ENCODE measurements around the gene AGAP2. TPM values are rescaled to one million over a fixed set of nuclear protein-coding genes. Genes with fewer than 3 reads are reported as not detected.

Gene AGAP2
- total RNA-seq, 1 experiment from 2014 or later, result 2.0 TPM

DNA sequence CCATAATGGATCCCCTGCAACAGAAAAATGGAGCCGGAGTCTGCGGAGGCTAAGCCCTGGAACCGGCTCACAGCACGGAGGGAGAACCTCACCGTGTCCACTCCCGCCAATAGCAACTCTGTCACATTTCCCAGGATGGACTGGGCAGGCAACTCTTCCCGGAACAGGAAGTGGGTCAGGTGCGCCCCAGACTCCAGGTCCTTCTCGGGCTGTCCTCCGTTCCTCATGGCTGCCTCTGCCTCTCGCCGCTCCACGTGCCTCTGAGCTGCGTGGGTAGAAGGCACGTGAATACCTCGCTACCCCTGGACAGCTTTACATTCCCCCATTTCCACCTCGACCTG is 26.1 kb upstream of the AGAP2 start:
- TF ChIP-seq RORB (CRISPR knock-in tag; IDR thresholded peaks at IDR 0.05), result no peak
- TF ChIP-seq TCF7 (CRISPR knock-in tag; IDR thresholded peaks at IDR 0.05; ENCODE audit: low read depth), result no peak
- TF ChIP-seq MAX (CRISPR knock-in tag; IDR thresholded peaks at IDR 0.05), result peak; percentile 88
- TF ChIP-seq SP1 (CRISPR knock-in tag; conservative IDR thresholded peaks at IDR 0.05), result peak; percentile 15; the same call in 1 of the 2 replicates
- no peak for TF ChIP-seq MXD4 (CRISPR knock-in tag; IDR thresholded peaks at IDR 0.05; ENCODE audit: borderline replicate concordance)
- TF ChIP-seq, protein P1, sequence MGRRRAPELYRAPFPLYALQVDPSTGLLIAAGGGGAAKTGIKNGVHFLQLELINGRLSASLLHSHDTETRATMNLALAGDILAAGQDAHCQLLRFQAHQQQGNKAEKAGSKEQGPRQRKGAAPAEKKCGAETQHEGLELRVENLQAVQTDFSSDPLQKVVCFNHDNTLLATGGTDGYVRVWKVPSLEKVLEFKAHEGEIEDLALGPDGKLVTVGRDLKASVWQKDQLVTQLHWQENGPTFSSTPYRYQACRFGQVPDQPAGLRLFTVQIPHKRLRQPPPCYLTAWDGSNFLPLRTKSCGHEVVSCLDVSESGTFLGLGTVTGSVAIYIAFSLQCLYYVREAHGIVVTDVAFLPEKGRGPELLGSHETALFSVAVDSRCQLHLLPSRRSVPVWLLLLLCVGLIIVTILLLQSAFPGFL (CRISPR knock-in tag; IDR thresholded peaks at IDR 0.05; ENCODE audit: borderline replicate concordance), result no peak
- TF ChIP-seq USF1 (CRISPR knock-in tag; IDR thresholded peaks at IDR 0.05), result peak; percentile 71; the same call in 1 of the 2 replicates
- 0 out of 2 replicates have a peak, but pooled peaks have one; percentile 10 for TF ChIP-seq NR1H2 (CRISPR knock-in tag; IDR thresholded peaks at IDR 0.05)
- no peak for TF ChIP-seq EMX1 (CRISPR knock-in tag; IDR thresholded peaks at IDR 0.05)
- no peak for TF ChIP-seq NFE2L1 (CRISPR knock-in tag; IDR thresholded peaks at IDR 0.05)
- no peak for TF ChIP-seq CREB1 (CRISPR knock-in tag; IDR thresholded peaks at IDR 0.05)
- TF ChIP-seq, protein P2, sequence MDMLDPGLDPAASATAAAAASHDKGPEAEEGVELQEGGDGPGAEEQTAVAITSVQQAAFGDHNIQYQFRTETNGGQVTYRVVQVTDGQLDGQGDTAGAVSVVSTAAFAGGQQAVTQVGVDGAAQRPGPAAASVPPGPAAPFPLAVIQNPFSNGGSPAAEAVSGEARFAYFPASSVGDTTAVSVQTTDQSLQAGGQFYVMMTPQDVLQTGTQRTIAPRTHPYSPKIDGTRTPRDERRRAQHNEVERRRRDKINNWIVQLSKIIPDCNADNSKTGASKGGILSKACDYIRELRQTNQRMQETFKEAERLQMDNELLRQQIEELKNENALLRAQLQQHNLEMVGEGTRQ (CRISPR knock-in tag; IDR thresholded peaks at IDR 0.05), result peak; percentile 34
- TF ChIP-seq ETV6 (CRISPR knock-in tag; IDR thresholded peaks at IDR 0.05), result 0 out of 2 replicates have a peak, but pooled peaks have one; percentile 8
- TF ChIP-seq, protein P3, sequence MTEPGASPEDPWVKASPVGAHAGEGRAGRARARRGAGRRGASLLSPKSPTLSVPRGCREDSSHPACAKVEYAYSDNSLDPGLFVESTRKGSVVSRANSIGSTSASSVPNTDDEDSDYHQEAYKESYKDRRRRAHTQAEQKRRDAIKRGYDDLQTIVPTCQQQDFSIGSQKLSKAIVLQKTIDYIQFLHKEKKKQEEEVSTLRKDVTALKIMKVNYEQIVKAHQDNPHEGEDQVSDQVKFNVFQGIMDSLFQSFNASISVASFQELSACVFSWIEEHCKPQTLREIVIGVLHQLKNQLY (CRISPR knock-in tag; IDR thresholded peaks at IDR 0.05), result no peak
- TF ChIP-seq ZBTB43 (CRISPR knock-in tag; IDR thresholded peaks at IDR 0.05), result peak; percentile 31; the same call in 1 of the 2 replicates
- no peak for TF ChIP-seq GRHL2 (CRISPR knock-in tag; IDR thresholded peaks at IDR 0.05; ENCODE audit: insufficient replicate concordance, severe bottlenecking)
- 0 out of 2 replicates have a peak, but pooled peaks have one; percentile 27 for TF ChIP-seq SMAD4 (CRISPR knock-in tag; IDR thresholded peaks at IDR 0.05)
- TF ChIP-seq ZNF121 (CRISPR knock-in tag; IDR thresholded peaks at IDR 0.05), result no peak
- TF ChIP-seq, protein P4, sequence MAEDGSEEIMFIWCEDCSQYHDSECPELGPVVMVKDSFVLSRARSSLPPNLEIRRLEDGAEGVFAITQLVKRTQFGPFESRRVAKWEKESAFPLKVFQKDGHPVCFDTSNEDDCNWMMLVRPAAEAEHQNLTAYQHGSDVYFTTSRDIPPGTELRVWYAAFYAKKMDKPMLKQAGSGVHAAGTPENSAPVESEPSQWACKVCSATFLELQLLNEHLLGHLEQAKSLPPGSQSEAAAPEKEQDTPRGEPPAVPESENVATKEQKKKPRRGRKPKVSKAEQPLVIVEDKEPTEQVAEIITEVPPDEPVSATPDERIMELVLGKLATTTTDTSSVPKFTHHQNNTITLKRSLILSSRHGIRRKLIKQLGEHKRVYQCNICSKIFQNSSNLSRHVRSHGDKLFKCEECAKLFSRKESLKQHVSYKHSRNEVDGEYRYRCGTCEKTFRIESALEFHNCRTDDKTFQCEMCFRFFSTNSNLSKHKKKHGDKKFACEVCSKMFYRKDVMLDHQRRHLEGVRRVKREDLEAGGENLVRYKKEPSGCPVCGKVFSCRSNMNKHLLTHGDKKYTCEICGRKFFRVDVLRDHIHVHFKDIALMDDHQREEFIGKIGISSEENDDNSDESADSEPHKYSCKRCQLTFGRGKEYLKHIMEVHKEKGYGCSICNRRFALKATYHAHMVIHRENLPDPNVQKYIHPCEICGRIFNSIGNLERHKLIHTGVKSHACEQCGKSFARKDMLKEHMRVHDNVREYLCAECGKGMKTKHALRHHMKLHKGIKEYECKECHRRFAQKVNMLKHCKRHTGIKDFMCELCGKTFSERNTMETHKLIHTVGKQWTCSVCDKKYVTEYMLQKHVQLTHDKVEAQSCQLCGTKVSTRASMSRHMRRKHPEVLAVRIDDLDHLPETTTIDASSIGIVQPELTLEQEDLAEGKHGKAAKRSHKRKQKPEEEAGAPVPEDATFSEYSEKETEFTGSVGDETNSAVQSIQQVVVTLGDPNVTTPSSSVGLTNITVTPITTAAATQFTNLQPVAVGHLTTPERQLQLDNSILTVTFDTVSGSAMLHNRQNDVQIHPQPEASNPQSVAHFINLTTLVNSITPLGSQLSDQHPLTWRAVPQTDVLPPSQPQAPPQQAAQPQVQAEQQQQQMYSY (CRISPR knock-in tag; IDR thresholded peaks at IDR 0.05), result peak; percentile 49
- CTCF ChIA-PET, result interaction anchor here (1.2 to 5.3 kb wide), 3 partner anchors 8 to 51 kb away, joined by 5 to 80 read pairs (median 6); partner anchors contain the start of gene TSFM
- no peaks in the 10 kb centered on the region for H3K9me3 Mint-ChIP-seq
- POLR2A ChIA-PET, result interaction anchor here (0.8 kb wide), 1 partner anchor 12 kb away, joined by 3 read pairs; the partner anchor contains the start of gene CDK4
- DNase-seq (ENCODE audit: low spot score), result no peak
- peaks cover 33% of the 10 kb centered on the region for H3K4me1 Mint-ChIP-seq
- peak overlapping the region; percentile 74 for H3K4me3 Mint-ChIP-seq
- peaks cover 87% of the 10 kb centered on the region for H3K27me3 Mint-ChIP-seq (ENCODE audit: low read depth)
- peaks cover 13% of the 10 kb centered on the region for H3K36me3 Mint-ChIP-seq
- ATAC-seq, result no peak
- no peak overlapping the region for H3K27ac Mint-ChIP-seq
